NB4 (cell line): ENCODE results near the gene GALNT10.

Experiments
- DNase-seq: peaks from one replicate; pipeline ENCODE4 v3.0.0; 2010; ENCODE audit warnings: low read depth
- H3K4me3 ChIP-seq: one replicate; pipeline ENCODE4 v1.5.1; 2011; ENCODE audit warnings: mild to moderate bottlenecking, low read depth, low read length, moderate library complexity
- CTCF ChIP-seq: IDR thresholded peaks from one replicate; pipeline ENCODE4 v1.5.1; 2012; ENCODE audit warnings: low read depth, low read length
- MAX ChIP-seq: IDR thresholded peaks from 2 replicates; pipeline ENCODE4 v1.6.1; 2011; ENCODE audit warnings: low read depth, low read length
- MYC ChIP-seq: IDR thresholded peaks from 2 replicates; pipeline ENCODE4 v1.6.1; 2011; ENCODE audit warnings: low read depth, low read length
- POLR2A ChIP-seq: IDR thresholded peaks from 2 replicates; pipeline ENCODE4 v1.6.1; 2011; ENCODE audit warnings: mild to moderate bottlenecking; ENCODE audit not compliant: insufficient read length; ENCODE audit errors: extremely low read depth

The GALNT10 gene

GRCh38 chr5:154265197-154265773 lies 74.8 kb downstream of the GALNT10 start:
- DNase-seq = no peak
- TF ChIP-seq MAX (no peak), POLR2A (no peak), MYC (no peak), CTCF (no peak)
- H3K4me3 ChIP-seq = no peak overlapping the region

- no peak for TF ChIP-seq MYC
- no peak for TF ChIP-seq CTCF
- TF ChIP-seq POLR2A = no peak
- TF ChIP-seq MAX = no peak
- no peak for DNase-seq
- no peak overlapping the region for H3K4me3 ChIP-seq
Measured at GRCh38 chr5:154267516-154267915, 77.0 kb downstream of the GALNT10 start.

GRCh38 chr5:154268073-154268472 lies 77.5 kb downstream of the GALNT10 start:
- DNase-seq = no peak
- H3K4me3 ChIP-seq = no peak overlapping the region
- TF ChIP-seq POLR2A (no peak), MYC (no peak), MAX (no peak), CTCF (no peak)

- H3K4me3 ChIP-seq = no peak overlapping the region
- no peak for DNase-seq
- TF ChIP-seq CTCF (no peak), MAX (no peak), MYC (no peak), POLR2A (no peak)
Measured at GRCh38 chr5:154269414-154269813, 78.9 kb downstream of the GALNT10 start.

- no peak for TF ChIP-seq POLR2A
- no peak for TF ChIP-seq CTCF
- TF ChIP-seq MYC = no peak
- TF ChIP-seq MAX = no peak
- no peak for DNase-seq
- H3K4me3 ChIP-seq = no peak overlapping the region
Measured at GRCh38 chr5:154271466-154271865, 80.9 kb downstream of the GALNT10 start.

GRCh38 chr5:154271936-154272514 lies 81.5 kb downstream of the GALNT10 start:
- no peak overlapping the region for H3K4me3 ChIP-seq
- DNase-seq = no peak
- TF ChIP-seq CTCF (no peak), MAX (no peak), POLR2A (no peak), MYC (no peak)
